Measurements from ENCODE around the gene COP1.
"Not testable (repeated sequence)": the region's sequence is repeated elsewhere in the genome, so short reads cannot be mapped to it uniquely, and the experiment has no call there.

Gene COP1

GRCh38 chr1:176029609-176030008 is 177.5 kb downstream of the COP1 start:
- DNase-seq = no peak

- DNase-seq = no peak
Measured at GRCh38 chr1:176029155-176029554, 177.9 kb downstream of the COP1 start.

GRCh38 chr1:176027934-176028333 is 179.2 kb downstream of the COP1 start:
- not testable (repeated sequence) for DNase-seq

GRCh38 chr1:176022574-176022973 is 184.5 kb downstream of the COP1 start:
- no peak for DNase-seq

GRCh38 chr1:176017722-176018121 is 189.4 kb downstream of the COP1 start:
- DNase-seq = no peak

- no peak for DNase-seq
Measured at GRCh38 chr1:176009951-176010350, 197.1 kb downstream of the COP1 start.

- DNase-seq = not testable (repeated sequence)
Measured at GRCh38 chr1:176007756-176008389, 199.2 kb downstream of the COP1 start.

GRCh38 chr1:175994660-175995059 is 212.4 kb downstream of the COP1 start:
- not testable (repeated sequence) for DNase-seq

GRCh38 chr1:175992825-175993224 is 214.3 kb downstream of the COP1 start:
- not testable (repeated sequence) for DNase-seq

- DNase-seq = not testable (repeated sequence)
Measured at GRCh38 chr1:175992202-175992601, 214.9 kb downstream of the COP1 start.

- DNase-seq = no peak
Measured at GRCh38 chr1:175984813-175985212, 222.3 kb downstream of the COP1 start.

- DNase-seq = no peak
Measured at GRCh38 chr1:175984057-175984812, 222.9 kb downstream of the COP1 start.

GRCh38 chr1:175983363-175983762 is 223.7 kb downstream of the COP1 start:
- not testable (repeated sequence) for DNase-seq

GRCh38 chr1:175981128-175981527 is 226.0 kb downstream of the COP1 start:
- DNase-seq = no peak

GRCh38 chr1:175978926-175979325 is 228.2 kb downstream of the COP1 start:
- DNase-seq = no peak

GRCh38 chr1:175978476-175978875 is 228.6 kb downstream of the COP1 start:
- DNase-seq = peak; percentile 21

- DNase-seq = peak; percentile 27
Measured at GRCh38 chr1:175976865-175977642, 230.0 kb downstream of the COP1 start.

- DNase-seq = no peak
Measured at GRCh38 chr1:175969231-175969630, 237.9 kb downstream of the COP1 start.

- peak; percentile 75 for DNase-seq
Measured at GRCh38 chr1:175968486-175969172, 238.5 kb downstream of the COP1 start.

- no peak for DNase-seq
Measured at GRCh38 chr1:175963740-175964139, 243.3 kb downstream of the COP1 start.

- no peak for DNase-seq
Measured at GRCh38 chr1:175960169-175960568, 246.9 kb downstream of the COP1 start.

- DNase-seq = no peak
Measured at GRCh38 chr1:175951627-175952026, 255.5 kb downstream of the COP1 start.

GRCh38 chr1:175947771-175948170 is 259.3 kb downstream of the COP1 start:
- no peak for DNase-seq

All from fibroblast of upper back skin (primary cell).